Stimulated activated CD8-positive, alpha-beta memory T cell treated with anti-CD3 and anti-CD28 coated beads, Interleukin-12 subunit alpha, Interleukin-12 subunit beta, amount 100 ng/mL, for 4 hours (primary cell): ENCODE measurements around the gene GYS1.

Experiments
- DNase-seq: peaks from one replicate; pipeline ENCODE4 v3.0.0-alpha.2; 2020; ENCODE audit warnings: low read depth

The GYS1 gene

GRCh38 chr19:48963371-48964204 lies 29.5 kb downstream of the GYS1 start:
- DNase-seq, result peak; percentile 42

- no peak for DNase-seq
These were observed 30.3 kb downstream of the GYS1 start for GRCh38 chr19:48962849-48963165.

- DNase-seq, result no peak
These were observed 30.9 kb downstream of the GYS1 start for GRCh38 chr19:48962029-48962848.

- no peak for DNase-seq
These were observed 31.5 kb downstream of the GYS1 start for GRCh38 chr19:48961673-48962028.

GRCh38 chr19:48961051-48961649 lies 32.0 kb downstream of the GYS1 start:
- DNase-seq, result no peak

- no peak for DNase-seq
These were observed 33.5 kb downstream of the GYS1 start for GRCh38 chr19:48959341-48960239.

GRCh38 chr19:48958006-48958405 lies 35.1 kb downstream of the GYS1 start:
- no peak for DNase-seq

- no peak for DNase-seq
These were observed 37.7 kb downstream of the GYS1 start for GRCh38 chr19:48955308-48955958.

GRCh38 chr19:48954595-48955307 lies 38.4 kb downstream of the GYS1 start, which contains the start of gene BAX:
Gene BAX, plus strand, starts transcription at chr19:48954875. Its CDS starts 54 bp downstream, at chr19:48954929.
- peak; percentile 81 for DNase-seq

GRCh38 chr19:48953990-48954594 lies 39.0 kb downstream of the GYS1 start:
- no peak for DNase-seq

GRCh38 chr19:48953141-48953540 lies 40.0 kb downstream of the GYS1 start:
- DNase-seq, result no peak

GRCh38 chr19:48950830-48951519 lies 42.1 kb downstream of the GYS1 start:
- no peak for DNase-seq

- no peak for DNase-seq
These were observed 43.0 kb downstream of the GYS1 start for GRCh38 chr19:48950159-48950558.

- no peak for DNase-seq
These were observed 45.9 kb downstream of the GYS1 start for GRCh38 chr19:48947258-48947542.

GRCh38 chr19:48946463-48947257 lies 46.4 kb downstream of the GYS1 start:
- no peak for DNase-seq

- DNase-seq, result no peak
These were observed 47.3 kb downstream of the GYS1 start for GRCh38 chr19:48945817-48946216.

GRCh38 chr19:48945415-48945814 lies 47.7 kb downstream of the GYS1 start:
- no peak for DNase-seq

GRCh38 chr19:48943081-48943480 lies 50.0 kb downstream of the GYS1 start:
- DNase-seq, result no peak

- no peak for DNase-seq
These were observed 52.2 kb downstream of the GYS1 start for GRCh38 chr19:48940902-48941301.
